ENCODE results near the gene RBM18.

RBM18 gene

GRCh38 chr9:122209451-122209850, 55.2 kb downstream of the RBM18 start:
- no peaks in the 10 kb centered on the region for H3K9me3 ChIP-seq (ENCODE audit: insufficient read depth, low read length)
- no peaks in the 10 kb centered on the region for H4K20me1 ChIP-seq (ENCODE audit: insufficient read depth, low read length)
- no peak overlapping the region for H3K4me2 ChIP-seq (ENCODE audit: low read length)
- peaks cover 26% of the 10 kb centered on the region for H3K27me3 ChIP-seq (ENCODE audit: low read depth, low read length)
- no peak overlapping the region for H3K4me3 ChIP-seq (ENCODE audit: low read length)
- no peaks in the 10 kb centered on the region for H3K36me3 ChIP-seq (replicated peaks; ENCODE audit: low read depth, low read length)
- no peaks in the 10 kb centered on the region for H3K79me2 ChIP-seq (ENCODE audit: low read length)
- H3K27ac ChIP-seq (ENCODE audit: low read length), result no peak overlapping the region
- H3K4me1 ChIP-seq (ENCODE audit: low read length), result no peaks in the 10 kb centered on the region
- no peak overlapping the region for H2AFZ ChIP-seq (ENCODE audit: low read depth, low read length)
- H3K9ac ChIP-seq (ENCODE audit: low read length), result no peak overlapping the region
- TF ChIP-seq EZH2phosphoT487 (IDR thresholded peaks at IDR 0.05; ENCODE audit: low read depth), result no peak
- TF ChIP-seq, protein P1, sequence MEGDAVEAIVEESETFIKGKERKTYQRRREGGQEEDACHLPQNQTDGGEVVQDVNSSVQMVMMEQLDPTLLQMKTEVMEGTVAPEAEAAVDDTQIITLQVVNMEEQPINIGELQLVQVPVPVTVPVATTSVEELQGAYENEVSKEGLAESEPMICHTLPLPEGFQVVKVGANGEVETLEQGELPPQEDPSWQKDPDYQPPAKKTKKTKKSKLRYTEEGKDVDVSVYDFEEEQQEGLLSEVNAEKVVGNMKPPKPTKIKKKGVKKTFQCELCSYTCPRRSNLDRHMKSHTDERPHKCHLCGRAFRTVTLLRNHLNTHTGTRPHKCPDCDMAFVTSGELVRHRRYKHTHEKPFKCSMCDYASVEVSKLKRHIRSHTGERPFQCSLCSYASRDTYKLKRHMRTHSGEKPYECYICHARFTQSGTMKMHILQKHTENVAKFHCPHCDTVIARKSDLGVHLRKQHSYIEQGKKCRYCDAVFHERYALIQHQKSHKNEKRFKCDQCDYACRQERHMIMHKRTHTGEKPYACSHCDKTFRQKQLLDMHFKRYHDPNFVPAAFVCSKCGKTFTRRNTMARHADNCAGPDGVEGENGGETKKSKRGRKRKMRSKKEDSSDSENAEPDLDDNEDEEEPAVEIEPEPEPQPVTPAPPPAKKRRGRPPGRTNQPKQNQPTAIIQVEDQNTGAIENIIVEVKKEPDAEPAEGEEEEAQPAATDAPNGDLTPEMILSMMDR (IDR thresholded peaks at IDR 0.05; ENCODE audit: low read depth, low read length), result no peak

DNA sequence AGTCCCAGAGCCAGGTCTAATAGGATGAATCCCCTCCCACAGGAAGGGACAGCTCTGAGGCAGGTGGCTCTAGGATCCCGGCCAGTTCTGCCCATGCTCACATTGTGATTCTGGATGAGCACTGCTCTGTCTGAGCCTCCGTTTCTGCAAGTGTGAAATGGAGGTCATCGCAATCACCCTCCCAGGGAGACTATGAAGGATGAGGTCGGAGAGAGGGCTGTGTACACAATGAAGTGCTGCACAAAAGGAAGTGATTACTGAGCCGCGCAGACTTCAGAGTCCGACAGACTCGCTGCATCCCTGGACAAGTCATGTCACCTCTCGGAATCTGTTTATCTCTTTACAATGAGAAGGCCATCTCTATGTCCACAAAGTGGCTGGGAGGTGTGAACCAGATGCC, 57.5 kb downstream of the RBM18 start:
- no peak overlapping the region for H2AFZ ChIP-seq (ENCODE audit: low read depth, low read length)
- no peaks in the 10 kb centered on the region for H3K36me3 ChIP-seq (replicated peaks; ENCODE audit: low read depth, low read length)
- peaks cover 23% of the 10 kb centered on the region for H3K27me3 ChIP-seq (ENCODE audit: low read depth, low read length)
- no peak for TF ChIP-seq EZH2phosphoT487 (IDR thresholded peaks at IDR 0.05; ENCODE audit: low read depth)
- TF ChIP-seq, protein P1 (IDR thresholded peaks at IDR 0.05; ENCODE audit: low read depth, low read length), result no peak
- H3K4me2 ChIP-seq (ENCODE audit: low read length), result no peak overlapping the region
- no peak overlapping the region for H3K4me3 ChIP-seq (ENCODE audit: low read length)
- H3K9me3 ChIP-seq (ENCODE audit: insufficient read depth, low read length), result no peaks in the 10 kb centered on the region
- H3K27ac ChIP-seq (ENCODE audit: low read length), result no peak overlapping the region
- no peak overlapping the region for H3K9ac ChIP-seq (ENCODE audit: low read length)
- no peaks in the 10 kb centered on the region for H3K79me2 ChIP-seq (ENCODE audit: low read length)
- H4K20me1 ChIP-seq (ENCODE audit: insufficient read depth, low read length), result no peaks in the 10 kb centered on the region
- H3K4me1 ChIP-seq (ENCODE audit: low read length), result no peaks in the 10 kb centered on the region

- Histone ChIP-seq H4K20me1 (ENCODE audit: insufficient read depth, low read length) (no peaks in the 10 kb centered on the region), H3K9me3 (ENCODE audit: insufficient read depth, low read length) (no peaks in the 10 kb centered on the region), H3K4me3 (ENCODE audit: low read length) (no peak overlapping the region), H3K4me1 (ENCODE audit: low read length) (no peaks in the 10 kb centered on the region), H3K27ac (ENCODE audit: low read length) (no peak overlapping the region), H3K79me2 (ENCODE audit: low read length) (no peaks in the 10 kb centered on the region), H2AFZ (ENCODE audit: low read depth, low read length) (no peak overlapping the region), H3K27me3 (ENCODE audit: low read depth, low read length) (peaks cover 16% of the 10 kb centered on the region; the same call in 1 of the 2 replicates), H3K9ac (ENCODE audit: low read length) (no peak overlapping the region), H3K4me2 (ENCODE audit: low read length) (no peak overlapping the region), H3K36me3 (replicated peaks; ENCODE audit: low read depth, low read length) (no peaks in the 10 kb centered on the region)
- TF ChIP-seq EZH2phosphoT487 (IDR thresholded peaks at IDR 0.05; ENCODE audit: low read depth), result no peak
- TF ChIP-seq, protein P1 (IDR thresholded peaks at IDR 0.05; ENCODE audit: low read depth, low read length), result no peak
These were observed 58.3 kb downstream of the RBM18 start for GRCh38 chr9:122206118-122207046.

DNA sequence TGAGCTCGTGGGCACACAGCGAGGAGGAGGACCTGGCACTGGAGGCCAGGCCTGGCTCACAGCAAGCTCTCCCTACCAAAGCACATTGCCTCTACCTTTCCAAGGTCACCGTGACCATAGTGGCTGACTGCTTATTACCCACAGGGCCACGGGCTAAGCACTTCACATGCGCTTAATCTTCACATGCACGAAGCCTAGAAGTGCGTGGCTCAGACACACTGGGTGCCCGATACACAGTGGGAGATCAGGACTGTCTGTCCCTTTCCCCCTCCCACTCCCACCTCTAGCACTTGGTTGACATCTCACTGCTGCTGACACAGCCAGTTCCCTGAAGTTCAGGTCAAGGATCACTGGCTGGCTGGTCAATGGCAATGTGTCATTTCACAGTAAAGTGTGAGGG, 59.5 kb downstream of the RBM18 start:
- H2AFZ ChIP-seq (ENCODE audit: low read depth, low read length), result no peak overlapping the region
- H3K4me2 ChIP-seq (ENCODE audit: low read length), result no peak overlapping the region
- no peak overlapping the region for H3K27ac ChIP-seq (ENCODE audit: low read length)
- H3K9ac ChIP-seq (ENCODE audit: low read length), result no peak overlapping the region
- no peaks in the 10 kb centered on the region for H3K9me3 ChIP-seq (ENCODE audit: insufficient read depth, low read length)
- TF ChIP-seq EZH2phosphoT487 (IDR thresholded peaks at IDR 0.05; ENCODE audit: low read depth), result no peak
- TF ChIP-seq, protein P1 (IDR thresholded peaks at IDR 0.05; ENCODE audit: low read depth, low read length), result no peak
- H3K4me3 ChIP-seq (ENCODE audit: low read length), result no peak overlapping the region
- no peaks in the 10 kb centered on the region for H3K4me1 ChIP-seq (ENCODE audit: low read length)
- no peaks in the 10 kb centered on the region for H4K20me1 ChIP-seq (ENCODE audit: insufficient read depth, low read length)
- no peaks in the 10 kb centered on the region for H3K36me3 ChIP-seq (replicated peaks; ENCODE audit: low read depth, low read length)
- H3K27me3 ChIP-seq (ENCODE audit: low read depth, low read length), result peaks cover 10% of the 10 kb centered on the region; the same call in 1 of the 2 replicates
- H3K79me2 ChIP-seq (ENCODE audit: low read length), result no peaks in the 10 kb centered on the region

Data from OCI-LY3 (cell line).